GM19397 (cell line): ENCODE data around the gene C2orf69.
A peak's percentile ranks its signal among the peaks of the same experiment; 100 is the strongest.
"Not testable (repeated sequence)": the region's sequence is repeated elsewhere in the genome, so short reads cannot be mapped to it uniquely, and the experiment has no call there.

Source experiments
- ATAC-seq: cut with Tn5 transposase; IDR thresholded peaks from one replicate; pipeline ENCODE4 v1.9.1; 2021; ENCODE audit warnings: mild to moderate bottlenecking, moderate library complexity; ENCODE audit not compliant: unreplicated experiment

C2orf69 gene

GRCh38 chr2:199911052-199911876 is at the start of gene C2orf69:
TSS of gene C2orf69 (plus strand) at chr2:199911293. CDS start at chr2:199911439, 146 bp downstream.
- ATAC-seq, result peak; percentile 91

GRCh38 chr2:199862788-199863187 is 48.3 kb upstream of the C2orf69 start:
- ATAC-seq, result no peak

- ATAC-seq, result no peak
Observed at GRCh38 chr2:199865905-199866304, 45.2 kb upstream of the C2orf69 start.

- ATAC-seq, result no peak
Observed at GRCh38 chr2:199868431-199869226, 42.5 kb upstream of the C2orf69 start.

- no peak for ATAC-seq
Observed at GRCh38 chr2:199869227-199869541, 41.9 kb upstream of the C2orf69 start.

- no peak for ATAC-seq
Observed at GRCh38 chr2:199869653-199870052, 41.4 kb upstream of the C2orf69 start.

- ATAC-seq, result no peak
Observed at GRCh38 chr2:199870581-199870980, 40.5 kb upstream of the C2orf69 start.

GRCh38 chr2:199874209-199874608 is 36.9 kb upstream of the C2orf69 start:
- no peak for ATAC-seq

GRCh38 chr2:199875400-199875799 is 35.7 kb upstream of the C2orf69 start:
- ATAC-seq, result no peak

GRCh38 chr2:199882667-199883066 is 28.4 kb upstream of the C2orf69 start:
- no peak for ATAC-seq

GRCh38 chr2:199883474-199884212 is 27.4 kb upstream of the C2orf69 start:
- ATAC-seq, result no peak

- no peak for ATAC-seq
Observed at GRCh38 chr2:199895406-199895805, 15.7 kb upstream of the C2orf69 start.

- no peak for ATAC-seq
Observed at GRCh38 chr2:199896617-199897016, 14.5 kb upstream of the C2orf69 start.

- no peak for ATAC-seq
Observed at GRCh38 chr2:199901942-199902341, 9.2 kb upstream of the C2orf69 start.

GRCh38 chr2:199902486-199903110 is 8.5 kb upstream of the C2orf69 start:
- no peak for ATAC-seq

- no peak for ATAC-seq
Observed at GRCh38 chr2:199903111-199903510, 8.0 kb upstream of the C2orf69 start.

- no peak for ATAC-seq
Observed at GRCh38 chr2:199907008-199907714, 3.9 kb upstream of the C2orf69 start.

GRCh38 chr2:199910338-199911051 is 598 bp upstream of the C2orf69 start:
- no peak for ATAC-seq

GRCh38 chr2:199911877-199912161 is 726 bp downstream of the C2orf69 start:
- no peak for ATAC-seq

- ATAC-seq, result not testable (repeated sequence)
Observed at GRCh38 chr2:199912553-199913114, 1.5 kb downstream of the C2orf69 start.
